Muscle layer of colon (tissue), 2 donors: ENCODE results near the gene GPC4.

Experiments used
- H3K27ac ChIP-seq: one replicate; pipeline ENCODE4 v1.7.0; 2013; ENCODE audit warnings: low read depth, mild to moderate bottlenecking, low read length, moderate library complexity
- H3K27me3 ChIP-seq, 2 donors: one replicate each; pipeline ENCODE4 v1.7.0; 2013; ENCODE audit warnings: low read length in 2 of 2, mild to moderate bottlenecking in 2 of 2; ENCODE audit not compliant: insufficient read depth in 2 of 2, control insufficient read depth in 1 of 2
- H3K36me3 ChIP-seq: one replicate; pipeline ENCODE4 v1.7.0; 2013; ENCODE audit warnings: mild to moderate bottlenecking, low read length; ENCODE audit not compliant: insufficient read depth
- H3K4me1 ChIP-seq: one replicate; pipeline ENCODE4 v1.7.0; 2013; ENCODE audit warnings: mild to moderate bottlenecking, low read length; ENCODE audit not compliant: insufficient read depth
- H3K4me3 ChIP-seq, 2 donors: one replicate each; pipeline ENCODE4 v1.7.0; 2013; ENCODE audit warnings: low read length in 2 of 2, low read depth in 1 of 2, mild to moderate bottlenecking in 1 of 2, moderate library complexity in 1 of 2
- H3K9ac ChIP-seq: one replicate; pipeline ENCODE4 v1.7.0; 2013; ENCODE audit warnings: low read length
- H3K9me3 ChIP-seq: one replicate; pipeline ENCODE4 v1.7.0; 2013; ENCODE audit warnings: mild to moderate bottlenecking, low read length
- donor health status: abdominal sarcoma.
- donor health status: Adenocarcinoma of cecum.

The GPC4 gene

GRCh38 chrX:133254666-133255065 is 160.6 kb downstream of the GPC4 start:
- H3K27ac ChIP-seq = no peak overlapping the region
- H3K9ac ChIP-seq = no peak overlapping the region
- H3K27me3 ChIP-seq = no peaks in the 10 kb centered on the region
- H3K4me3 ChIP-seq = no peak overlapping the region
- H3K9me3 ChIP-seq = no peaks in the 10 kb centered on the region
- peaks cover 13% of the 10 kb centered on the region for H3K4me1 ChIP-seq
- no peaks in the 10 kb centered on the region for H3K36me3 ChIP-seq

- H3K36me3 ChIP-seq = no peaks in the 10 kb centered on the region
- H3K4me3 ChIP-seq = no peak overlapping the region
- H3K27ac ChIP-seq = no peak overlapping the region
- H3K9ac ChIP-seq = no peak overlapping the region
- H3K4me1 ChIP-seq = peaks cover 22% of the 10 kb centered on the region
- H3K27me3 ChIP-seq = no peaks in the 10 kb centered on the region
- no peaks in the 10 kb centered on the region for H3K9me3 ChIP-seq
Measured at GRCh38 chrX:133251204-133251603, 164.1 kb downstream of the GPC4 start.

- Histone ChIP-seq H3K4me3 (no peak overlapping the region), H3K36me3 (no peaks in the 10 kb centered on the region), H3K4me1 (peaks cover 22% of the 10 kb centered on the region), H3K9ac (no peak overlapping the region), H3K27ac (peak overlapping the region; percentile 7), H3K27me3 (no peaks in the 10 kb centered on the region), H3K9me3 (no peaks in the 10 kb centered on the region)
Measured at GRCh38 chrX:133250184-133251100, 164.8 kb downstream of the GPC4 start.
